ENCODE results near the gene GPR141.

The GPR141 gene

DNA sequence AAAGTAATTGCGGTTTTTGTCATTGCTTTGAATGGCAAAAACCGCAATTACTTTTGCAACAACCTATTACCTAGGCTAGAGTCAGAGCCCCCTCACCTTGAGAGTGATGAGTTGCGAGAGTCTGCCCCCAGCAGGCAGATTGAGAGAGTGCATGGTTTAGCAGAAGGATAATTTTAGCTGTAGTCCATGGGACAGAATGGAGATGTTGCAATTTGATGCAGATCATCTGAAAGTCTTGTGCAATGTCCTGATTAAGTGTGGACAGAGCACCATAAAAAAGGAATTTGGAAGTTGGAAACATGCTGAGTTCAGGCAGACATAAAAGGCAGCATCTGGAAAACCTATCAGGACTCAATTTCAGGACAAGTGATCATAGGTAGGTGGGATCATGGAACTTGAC is 48.7 kb downstream of the GPR141 start:
- peak; percentile 18 for DNase-seq (ENCODE audit: low read depth, low spot score)

DNA sequence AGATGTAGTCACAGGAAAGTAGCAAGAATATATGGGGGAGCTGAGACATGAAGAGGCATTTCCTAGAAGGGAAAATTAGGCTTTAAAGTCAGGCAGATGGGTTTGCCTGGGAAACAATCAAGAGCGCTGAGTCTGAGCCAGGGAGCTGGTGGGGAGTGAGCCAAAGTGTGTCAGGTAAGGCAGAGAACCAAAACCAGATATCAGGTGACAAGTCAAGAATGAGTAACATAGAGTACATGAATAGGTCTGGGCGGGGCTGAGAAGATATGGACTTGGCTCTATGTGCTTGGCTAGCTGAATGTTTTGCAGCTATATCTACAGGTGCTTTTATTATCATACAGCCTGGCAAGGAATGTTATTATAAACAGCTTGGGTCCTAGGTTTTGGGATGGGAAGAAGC is 49.3 kb downstream of the GPR141 start:
- no peak for DNase-seq (ENCODE audit: low read depth, low spot score)

DNA sequence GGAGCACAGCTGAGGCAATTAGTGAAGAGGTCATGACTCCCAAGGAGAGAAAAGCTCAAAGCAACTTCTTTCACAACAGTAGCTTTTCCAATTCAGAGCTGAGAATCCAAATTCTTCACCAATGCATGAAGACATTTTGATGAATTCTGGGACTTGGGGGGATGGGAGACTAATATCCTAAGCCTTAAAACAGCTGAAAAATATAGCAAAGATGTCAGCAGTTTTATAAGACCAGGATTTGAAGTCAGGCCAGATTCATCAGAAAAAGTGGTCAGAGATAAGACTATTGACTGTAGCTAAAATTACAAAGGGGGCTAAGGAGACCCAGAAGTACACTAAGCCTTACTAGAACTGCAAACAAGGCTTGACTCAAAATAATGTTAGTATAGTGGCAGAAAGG is 51.6 kb downstream of the GPR141 start:
- DNase-seq (ENCODE audit: low read depth, low spot score) = no peak

DNA sequence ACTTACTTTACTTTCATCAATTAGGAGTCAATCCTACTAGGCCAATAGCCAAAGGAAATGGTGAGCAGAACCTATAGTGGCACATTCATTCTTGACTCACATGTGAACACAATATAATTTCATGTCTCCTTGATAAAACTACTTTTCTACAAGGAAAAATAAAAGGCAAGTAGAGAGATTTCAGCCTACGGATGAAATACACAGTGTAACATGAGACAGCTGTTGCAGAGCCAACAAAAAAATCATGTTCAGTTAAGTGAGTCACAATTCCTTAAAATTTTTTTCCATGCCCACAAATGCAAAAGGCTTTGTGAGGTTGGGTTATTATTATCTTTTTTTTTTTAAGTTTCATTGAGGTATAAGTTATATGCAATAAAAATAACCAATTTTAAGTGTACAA is 54.8 kb downstream of the GPR141 start:
- DNase-seq (ENCODE audit: low read depth, low spot score) = no peak

DNA sequence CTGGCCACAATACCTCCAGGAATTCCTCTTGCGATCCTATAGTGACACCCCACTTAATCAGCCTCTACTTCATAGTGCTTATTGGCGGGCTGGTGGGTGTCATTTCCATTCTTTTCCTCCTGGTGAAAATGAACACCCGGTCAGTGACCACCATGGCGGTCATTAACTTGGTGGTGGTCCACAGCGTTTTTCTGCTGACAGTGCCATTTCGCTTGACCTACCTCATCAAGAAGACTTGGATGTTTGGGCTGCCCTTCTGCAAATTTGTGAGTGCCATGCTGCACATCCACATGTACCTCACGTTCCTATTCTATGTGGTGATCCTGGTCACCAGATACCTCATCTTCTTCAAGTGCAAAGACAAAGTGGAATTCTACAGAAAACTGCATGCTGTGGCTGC is 56.8 kb downstream of the GPR141 start:
- DNase-seq (ENCODE audit: low read depth, low spot score) = no peak

DNA sequence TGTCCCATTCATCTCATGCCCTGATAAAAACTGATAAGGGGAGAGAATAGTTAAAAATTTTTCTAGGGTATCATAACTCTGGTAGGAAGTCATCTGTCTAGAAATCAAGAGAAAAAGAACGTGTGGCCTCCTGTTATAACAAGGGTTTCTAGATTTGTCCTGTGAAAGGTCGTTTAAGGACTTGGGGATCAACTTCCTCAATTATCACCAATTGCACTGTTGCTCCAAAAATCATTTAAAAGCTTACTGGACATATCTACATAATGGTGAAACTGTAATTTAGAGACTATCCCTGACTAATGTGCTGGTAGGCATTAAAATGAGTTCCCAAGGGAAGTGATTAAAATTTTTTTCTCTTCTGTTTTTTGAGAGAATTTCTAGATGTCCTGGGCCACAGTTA is 58.2 kb downstream of the GPR141 start:
- no peak for DNase-seq (ENCODE audit: low read depth, low spot score)

DNA sequence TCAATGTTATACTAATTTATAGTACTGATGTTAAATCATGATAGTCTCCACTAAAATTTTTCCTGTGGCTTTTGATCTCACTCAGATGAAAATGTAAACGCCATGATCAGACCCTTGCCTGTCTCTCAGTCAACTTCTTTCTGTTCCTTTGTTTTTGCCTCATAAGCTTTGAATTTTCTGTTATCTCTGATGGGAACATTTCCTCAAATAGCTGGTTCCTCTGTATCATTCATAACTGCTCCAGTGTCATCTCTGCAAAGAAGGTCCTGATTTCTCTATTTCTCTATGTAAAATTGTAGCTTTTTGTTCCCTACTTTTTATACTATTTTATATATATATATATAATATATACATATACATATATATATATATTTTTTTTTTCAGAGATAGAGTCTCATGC is 67.5 kb downstream of the GPR141 start:
- no peak for DNase-seq (ENCODE audit: low read depth, low spot score)

DNA sequence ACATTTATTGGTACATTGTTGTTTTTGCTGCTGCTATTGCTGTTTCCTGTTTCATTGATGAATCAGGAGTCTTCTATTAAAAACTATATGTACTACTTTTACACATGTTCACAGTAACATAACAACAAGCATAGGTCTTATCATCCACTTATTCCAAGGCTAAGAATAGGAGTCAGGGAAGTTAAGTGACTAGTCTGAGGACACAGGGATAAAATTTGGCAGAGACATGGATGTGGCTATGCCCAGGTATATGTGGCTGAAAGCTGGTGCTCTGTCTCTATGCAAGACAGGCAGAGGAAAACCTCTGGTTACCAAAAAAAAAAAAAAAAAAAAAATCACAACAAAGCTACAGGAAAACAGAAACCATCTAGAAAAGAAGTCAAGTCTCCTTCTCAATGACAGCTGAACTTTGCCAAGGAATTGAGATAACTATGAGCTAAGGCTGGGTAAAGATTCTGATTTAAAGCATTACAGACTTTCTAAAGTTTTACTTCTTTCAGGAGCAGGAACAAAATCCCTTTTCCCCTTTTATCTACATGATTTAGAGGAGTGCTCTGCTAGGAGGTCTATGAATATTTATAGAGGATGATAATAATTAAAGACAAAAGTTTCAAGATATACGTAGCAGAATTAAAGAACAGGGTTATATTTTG is 70.0 kb downstream of the GPR141 start:
- no peak for DNase-seq (ENCODE audit: low read depth, low spot score)

DNA sequence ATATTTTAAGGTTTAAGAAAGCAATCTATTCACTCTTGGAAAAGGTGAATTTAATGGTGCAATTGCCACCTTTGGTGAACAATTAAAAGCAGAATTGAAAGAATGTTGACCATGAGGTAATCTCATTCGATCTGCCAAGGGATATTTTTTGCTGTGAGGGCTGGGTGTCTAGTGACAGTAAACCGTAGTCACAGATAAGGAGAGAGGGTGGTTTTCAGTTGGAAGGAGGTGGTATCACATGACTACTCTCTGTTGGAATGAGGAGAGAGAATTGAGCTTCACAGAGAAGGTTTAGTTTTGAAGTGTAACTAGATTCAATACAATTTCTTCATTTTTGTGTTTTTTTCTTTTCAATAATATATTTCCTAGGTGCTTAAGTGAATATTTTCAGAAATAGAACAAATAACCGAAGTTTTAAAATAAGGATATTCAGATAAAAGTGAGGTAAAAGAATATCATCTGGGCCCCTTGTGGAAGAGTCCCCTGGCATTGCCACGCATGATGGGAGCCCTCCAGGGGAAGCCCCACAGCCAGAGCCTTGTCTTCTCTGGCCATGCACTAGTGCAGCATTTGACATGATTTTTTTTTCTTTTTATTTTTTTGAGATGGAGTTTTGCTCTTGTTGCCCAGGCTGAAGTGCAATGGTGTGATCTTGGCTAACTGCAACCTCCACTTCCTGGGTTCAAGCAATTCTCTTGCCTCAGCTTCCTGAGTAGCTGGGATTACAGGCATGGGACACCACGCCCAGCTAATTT is 73.4 kb downstream of the GPR141 start:
- DNase-seq (ENCODE audit: low read depth, low spot score) = peak; percentile 5

DNA sequence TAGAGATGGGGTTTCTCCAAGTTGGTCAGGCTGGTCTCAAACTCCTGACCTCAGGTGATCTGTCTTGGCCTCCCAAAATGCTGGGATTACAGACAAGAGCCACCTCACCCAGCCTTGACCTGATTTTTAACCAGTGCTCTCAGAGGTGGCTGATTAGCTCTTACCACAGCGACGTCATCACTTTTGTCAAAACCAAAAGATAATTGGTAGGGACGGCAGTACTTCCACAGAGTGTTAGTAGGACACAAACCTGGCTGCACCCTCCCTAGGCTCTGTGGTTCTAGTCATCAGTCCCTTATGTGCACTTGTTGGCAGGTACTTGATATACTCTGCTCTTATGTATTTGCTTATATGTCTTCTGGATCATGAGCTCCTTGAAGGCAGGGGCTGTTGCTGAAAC is 74.0 kb downstream of the GPR141 start:
- no peak for DNase-seq (ENCODE audit: low read depth, low spot score)

DNA sequence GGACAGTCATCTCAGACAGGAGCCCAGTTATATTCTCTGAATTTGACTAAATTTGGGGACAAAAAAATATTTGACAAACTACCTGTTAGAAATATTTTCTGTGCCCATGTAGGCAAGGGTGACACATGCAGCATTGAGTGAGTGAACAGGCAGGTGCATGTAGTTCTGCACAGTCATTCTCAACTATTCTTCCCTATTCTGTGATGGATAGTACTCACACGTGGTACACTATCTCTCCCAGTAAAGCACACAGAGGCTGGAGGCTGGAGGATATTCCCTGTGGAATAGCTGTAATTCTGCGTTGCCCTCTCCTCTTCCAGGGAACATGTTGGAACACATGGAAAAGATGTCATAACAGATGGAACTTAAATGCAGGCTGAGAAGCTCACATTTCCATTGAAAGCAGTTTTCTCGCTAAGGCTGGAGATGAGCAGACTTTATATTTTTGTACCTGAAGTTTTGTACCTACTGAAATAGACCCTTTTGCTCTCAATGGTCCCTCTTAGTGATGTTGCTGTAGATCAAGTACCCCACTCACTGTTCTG is 75.0 kb downstream of the GPR141 start:
- no peak for DNase-seq (ENCODE audit: low read depth, low spot score)

DNA sequence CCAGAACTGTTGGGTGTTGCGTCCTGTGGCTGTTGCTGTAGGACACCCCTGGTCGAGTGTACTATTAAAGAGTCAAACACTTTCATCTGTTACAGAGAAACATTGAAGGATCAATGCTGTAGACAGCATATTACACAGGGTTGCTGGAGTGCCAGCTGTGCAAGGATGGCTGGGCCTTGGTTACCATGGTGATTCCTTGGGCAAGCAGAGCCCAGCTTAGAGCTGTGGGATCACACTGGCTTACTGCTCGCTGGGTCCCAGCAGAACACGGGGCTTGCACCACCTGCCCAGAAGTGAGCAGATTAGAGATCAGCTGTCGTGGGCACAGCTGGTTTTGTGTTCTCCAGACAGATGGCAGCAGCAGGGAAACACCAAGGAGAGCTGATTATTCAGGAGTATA is 76.0 kb downstream of the GPR141 start:
- no peak for DNase-seq (ENCODE audit: low read depth, low spot score)

DNA sequence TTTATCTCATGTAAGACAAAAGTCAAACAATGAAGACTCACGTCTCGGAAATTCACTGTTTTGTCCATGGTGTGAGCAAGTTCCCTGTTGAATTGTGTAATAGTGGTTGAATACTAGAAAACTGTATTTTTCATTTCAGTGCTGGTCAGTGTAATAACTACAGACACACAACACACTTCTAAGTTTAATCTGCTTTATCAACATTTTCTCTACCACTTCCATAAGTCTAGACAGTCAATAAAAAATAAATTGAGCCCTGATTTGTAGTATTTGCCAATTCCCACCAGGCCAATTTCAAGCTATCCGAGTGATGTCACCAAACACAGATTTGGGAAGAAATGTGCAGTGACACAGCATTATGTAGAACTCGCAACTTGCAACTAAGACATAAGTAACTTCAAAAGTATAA is 81.9 kb downstream of the GPR141 start:
- DNase-seq (ENCODE audit: low read depth, low spot score) = no peak

DNA sequence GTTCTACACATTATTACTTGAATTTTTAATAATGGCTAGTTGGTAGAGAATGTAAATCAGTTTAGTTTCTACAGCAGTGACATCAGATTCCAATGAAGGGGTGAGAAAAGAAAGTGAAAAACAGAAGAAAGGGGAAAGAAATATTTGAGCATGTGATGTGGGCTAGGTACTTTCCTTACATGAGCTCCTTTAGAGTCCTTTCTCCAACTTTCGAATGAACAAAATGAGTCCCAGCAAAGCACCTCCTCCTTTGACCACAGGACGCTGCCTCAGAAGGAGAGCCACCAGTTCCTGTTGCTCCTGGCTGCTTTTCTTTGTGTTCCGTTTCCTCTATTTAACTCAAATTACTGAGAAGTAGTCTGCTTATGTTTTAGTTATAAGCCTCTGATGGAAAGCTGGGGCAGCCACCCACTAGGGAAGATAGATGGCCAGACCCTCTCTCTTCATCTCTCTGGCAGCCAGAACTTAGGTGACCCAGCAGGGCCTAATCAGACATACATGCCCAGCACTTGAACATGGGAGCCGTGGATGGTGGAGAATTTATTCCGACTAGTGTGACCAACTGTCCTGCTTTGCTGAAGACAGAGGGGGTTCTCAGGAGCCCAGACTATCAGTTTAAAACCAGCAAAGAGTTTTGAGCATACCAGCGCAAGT is 82.4 kb downstream of the GPR141 start:
- DNase-seq (ENCODE audit: low read depth, low spot score) = no peak

DNA sequence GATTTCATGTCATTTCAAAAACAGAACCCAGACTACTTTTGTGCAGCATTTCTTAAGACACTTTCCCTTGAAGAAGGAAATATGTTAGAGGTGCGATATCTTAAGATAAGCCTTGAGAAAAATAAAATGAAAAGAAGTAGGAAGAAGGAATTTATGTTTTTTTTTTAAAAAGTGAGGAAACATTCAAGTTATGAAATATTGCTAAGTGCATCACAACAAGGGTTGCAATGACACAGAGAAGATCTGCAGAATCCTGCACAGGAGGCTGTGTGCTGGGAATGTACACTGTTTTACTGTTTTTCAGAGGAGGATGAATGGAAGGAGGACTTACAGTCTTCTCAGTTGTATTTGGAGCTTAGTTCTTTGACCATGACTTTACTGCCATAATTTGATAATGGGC is 85.0 kb downstream of the GPR141 start:
- no peak for DNase-seq (ENCODE audit: low read depth, low spot score)

DNA sequence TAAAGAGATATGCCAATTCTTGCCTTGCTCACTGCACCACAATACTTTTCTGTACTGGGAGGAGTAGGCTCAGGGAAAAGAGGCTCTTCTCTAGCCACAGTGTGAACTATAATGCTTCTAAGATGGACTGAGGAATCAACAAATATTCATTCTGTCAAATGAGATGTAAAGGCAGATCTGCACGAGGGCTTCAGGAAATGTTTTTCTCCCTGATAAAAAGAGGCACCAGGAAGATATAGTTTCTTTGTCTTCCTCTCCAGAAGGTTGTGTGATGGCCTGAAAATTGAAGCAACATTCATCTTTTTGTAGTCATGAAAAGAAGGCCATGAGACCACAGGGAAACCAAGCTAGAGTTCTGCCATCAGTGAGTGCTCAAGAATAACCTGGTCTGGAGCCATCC is 85.7 kb downstream of the GPR141 start:
- DNase-seq (ENCODE audit: low read depth, low spot score) = no peak

DNA sequence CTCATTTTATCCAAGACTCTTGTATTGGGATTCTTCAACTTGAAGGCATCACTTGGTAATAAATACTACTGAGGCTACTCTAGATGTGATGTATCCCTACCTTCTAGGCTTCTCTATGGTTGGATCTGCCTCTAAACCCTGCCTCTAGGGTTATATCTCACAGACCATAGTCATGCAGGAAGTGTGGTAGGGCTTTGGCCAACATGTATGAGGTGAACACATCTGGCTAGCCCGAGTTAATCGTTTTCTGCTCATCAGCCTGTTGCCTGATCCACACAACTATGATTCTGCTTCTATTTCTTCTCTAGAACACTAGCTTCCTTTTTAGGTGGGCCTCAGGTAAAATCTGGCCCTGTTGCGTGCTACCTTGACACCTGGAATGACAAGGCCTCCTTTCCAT is 86.2 kb downstream of the GPR141 start:
- no peak for DNase-seq (ENCODE audit: low read depth, low spot score)

DNA sequence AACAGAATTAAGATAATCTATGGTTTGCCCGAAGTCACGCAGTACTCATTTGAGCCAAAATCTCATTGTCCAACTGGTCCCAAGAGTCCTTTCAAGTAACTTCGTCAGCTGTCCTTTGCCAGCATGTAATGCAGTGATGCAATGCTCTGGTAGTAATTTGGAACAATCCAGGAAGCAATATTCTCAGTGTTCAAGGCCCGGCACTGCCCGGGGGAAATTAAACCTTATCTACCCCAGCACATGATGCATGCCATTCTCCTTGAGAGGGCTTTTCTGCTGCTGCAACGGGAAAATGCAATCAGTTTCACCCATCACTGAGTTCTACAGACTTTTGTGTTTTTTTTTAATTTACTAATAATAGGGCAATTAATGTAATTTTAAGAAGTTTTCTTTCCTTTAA is 87.3 kb downstream of the GPR141 start:
- DNase-seq (ENCODE audit: low read depth, low spot score) = no peak

DNA sequence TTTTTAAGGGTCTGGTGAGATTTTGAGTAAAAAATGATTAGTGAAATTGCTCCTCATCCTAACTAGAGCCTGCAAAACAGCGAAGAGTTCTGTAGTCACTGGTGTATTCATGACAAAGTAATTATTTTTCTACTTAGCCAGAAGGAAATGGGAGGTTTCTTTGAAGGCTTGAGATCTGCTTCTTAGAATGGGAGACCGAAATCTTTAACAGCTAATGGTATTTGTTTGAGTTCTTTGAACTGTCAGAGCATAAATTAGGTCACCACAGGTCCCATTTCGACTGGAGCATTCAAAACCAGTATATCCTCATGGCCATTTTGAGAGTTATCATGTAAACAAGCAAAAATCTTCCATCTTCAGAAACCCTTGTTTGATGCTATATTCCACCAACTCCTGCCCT is 87.8 kb downstream of the GPR141 start:
- DNase-seq (ENCODE audit: low read depth, low spot score) = no peak

DNA sequence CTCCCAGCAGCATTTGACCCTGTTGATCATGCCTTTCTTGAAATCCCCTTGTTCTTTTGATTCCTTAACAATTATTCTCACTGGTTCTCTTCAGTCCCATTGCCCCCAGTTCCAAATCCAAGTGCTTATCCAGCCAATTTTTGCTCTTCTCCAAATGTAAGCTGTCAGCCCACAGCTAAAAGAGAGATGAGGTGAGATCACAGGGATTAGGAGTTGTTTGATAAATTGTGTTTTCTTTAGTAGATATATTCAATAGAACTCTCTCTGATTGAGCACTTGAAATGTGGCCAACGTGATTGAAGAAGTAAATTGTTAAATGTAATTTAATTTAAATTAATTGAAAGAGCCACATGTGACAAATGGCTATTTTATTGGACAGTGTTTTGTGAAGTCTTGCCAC is 88.2 kb downstream of the GPR141 start:
- no peak for DNase-seq (ENCODE audit: low read depth, low spot score)

DNA sequence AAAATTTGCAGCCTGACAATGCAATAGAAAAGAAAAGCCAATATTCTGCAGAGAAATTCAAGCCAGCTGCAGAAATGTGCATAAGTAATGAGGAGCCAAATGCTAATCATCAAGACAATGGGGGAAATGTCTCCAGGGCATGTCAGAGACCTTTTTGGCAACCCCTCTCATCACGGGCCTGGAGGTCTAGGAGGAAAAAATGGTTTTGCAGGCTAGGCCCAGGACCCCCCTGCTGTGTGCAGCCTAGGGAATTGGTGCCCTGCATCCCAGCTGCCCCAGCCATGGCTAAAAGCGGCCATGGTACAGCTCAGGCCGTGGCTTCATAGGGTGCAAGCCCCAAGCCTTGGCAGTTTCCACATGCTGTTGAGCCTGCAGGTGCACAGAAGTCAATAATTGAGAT is 92.4 kb downstream of the GPR141 start:
- DNase-seq (ENCODE audit: low read depth, low spot score) = no peak

DNA sequence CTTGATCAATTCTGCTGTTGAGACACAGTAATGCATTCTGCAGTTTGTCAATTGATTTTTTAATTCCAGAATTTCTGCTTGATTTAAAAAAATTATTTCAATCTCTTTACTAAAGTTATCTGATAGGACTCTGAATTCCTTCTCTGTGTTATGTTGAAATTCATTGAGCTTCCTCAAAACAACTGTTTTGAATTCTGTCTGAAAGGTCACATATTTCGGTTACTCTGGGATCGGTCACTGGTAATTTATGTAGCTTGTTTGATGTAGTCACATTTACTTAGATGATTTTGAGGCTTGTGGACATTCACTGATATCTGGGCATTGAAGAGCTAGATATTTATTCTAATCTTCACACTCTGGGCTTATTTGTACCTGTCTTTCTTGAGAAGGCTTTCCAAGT is 97.6 kb downstream of the GPR141 start:
- DNase-seq (ENCODE audit: low read depth, low spot score) = no peak

DNA sequence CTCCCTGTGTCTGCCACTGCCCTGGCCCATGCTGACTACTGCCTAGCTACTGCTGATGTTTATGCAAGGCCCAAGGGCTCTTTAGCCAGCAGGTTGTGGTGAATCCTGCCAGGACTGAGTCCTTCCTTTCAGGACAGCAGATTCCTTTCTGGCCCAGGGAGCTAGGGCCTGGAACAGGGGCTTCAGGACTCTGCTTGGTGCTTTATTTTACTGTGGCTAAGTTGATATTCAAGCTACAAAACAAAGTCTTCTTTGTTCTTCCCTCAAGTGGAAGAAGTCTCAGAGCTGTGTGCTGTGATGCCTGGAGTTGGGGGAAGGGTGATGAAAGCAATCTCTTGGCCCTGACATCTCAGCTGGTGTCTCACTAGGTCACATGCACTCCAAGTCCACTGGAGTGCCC is 98.6 kb downstream of the GPR141 start:
- no peak for DNase-seq (ENCODE audit: low read depth, low spot score)

Measured in astrocyte of the hippocampus (primary cell).